Erythroblast (primary cell): ENCODE data around the gene EVI5.

Experiments
- GATA1 ChIP-seq: IDR thresholded peaks from 2 replicates; pipeline ENCODE4 v1.6.1; 2011; ENCODE audit warnings: low read depth, mild to moderate bottlenecking, control low read depth, low read length, moderate library complexity
- POLR2A ChIP-seq: IDR thresholded peaks from 2 replicates; pipeline ENCODE4 v1.6.1; 2011; ENCODE audit warnings: mild to moderate bottlenecking, low read length

DNA sequence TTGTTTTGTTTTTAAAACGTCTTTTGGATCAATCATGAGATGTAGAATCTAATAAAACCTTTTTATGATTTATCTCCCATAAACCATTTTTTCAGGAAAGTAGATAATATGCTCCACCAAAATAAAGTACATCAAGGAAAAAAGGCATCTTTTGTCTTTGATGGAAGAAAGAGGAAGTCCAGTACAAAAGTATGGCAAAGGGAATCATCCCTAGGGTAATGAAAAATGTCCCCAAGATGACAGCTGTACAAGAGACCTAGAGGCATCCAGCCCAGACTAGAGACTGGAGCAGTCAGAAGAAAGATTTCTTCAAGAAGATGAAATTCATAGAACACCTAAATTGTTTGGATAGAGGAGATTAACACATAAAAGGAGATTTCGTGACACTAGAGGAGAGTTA, 265.9 kb downstream of the EVI5 start:
- no peak for TF ChIP-seq POLR2A
- TF ChIP-seq GATA1: no peak
